ENCODE measurements around the gene LIN52.

LIN52 gene

DNA sequence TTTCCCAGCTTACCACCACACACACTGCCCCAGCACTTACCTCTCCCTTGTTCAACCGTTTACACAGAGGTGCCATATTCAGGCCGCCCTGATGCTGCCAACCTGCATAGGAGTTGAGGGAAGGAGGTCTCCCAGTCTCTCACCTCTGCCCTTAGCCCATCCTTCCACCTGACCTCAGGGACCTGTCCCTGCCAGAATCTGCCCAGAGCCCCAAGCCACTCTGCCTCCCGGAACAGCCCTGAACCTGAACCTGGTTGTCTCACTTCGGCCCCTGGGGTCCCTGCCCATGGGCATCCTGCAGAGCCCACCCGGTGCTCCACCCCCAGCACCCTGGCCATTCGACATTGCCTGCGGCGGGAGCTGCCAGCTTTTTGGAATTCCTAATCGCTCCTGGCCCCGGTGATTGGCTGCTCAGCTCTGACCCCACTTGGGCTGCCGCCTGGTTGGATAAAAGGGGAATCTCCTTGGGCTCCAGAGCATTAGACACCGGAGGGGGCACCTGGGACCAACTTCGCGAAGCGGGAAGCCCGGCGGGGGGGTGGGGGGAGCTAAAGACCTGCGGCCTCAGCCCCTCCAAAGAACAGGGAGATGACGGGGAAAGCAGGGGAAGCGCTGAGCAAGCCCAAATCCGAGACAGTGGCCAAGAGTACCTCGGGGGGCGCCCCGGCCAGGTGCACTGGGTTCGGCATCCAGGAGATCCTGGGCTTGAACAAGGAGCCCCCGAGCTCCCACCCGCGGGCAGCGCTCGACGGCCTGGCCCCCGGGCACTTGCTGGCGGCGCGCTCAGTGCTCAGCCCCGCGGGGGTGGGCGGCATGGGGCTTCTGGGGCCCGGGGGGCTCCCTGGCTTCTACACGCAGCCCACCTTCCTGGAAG, 154.5 kb downstream of the LIN52 start, which contains the start of gene VSX2:
TSS of gene VSX2 (plus strand) at position 476 of the 874 bp plus-strand sequence. CDS start at position 589, 113 bp downstream.
- DNase-seq = no peak

DNA sequence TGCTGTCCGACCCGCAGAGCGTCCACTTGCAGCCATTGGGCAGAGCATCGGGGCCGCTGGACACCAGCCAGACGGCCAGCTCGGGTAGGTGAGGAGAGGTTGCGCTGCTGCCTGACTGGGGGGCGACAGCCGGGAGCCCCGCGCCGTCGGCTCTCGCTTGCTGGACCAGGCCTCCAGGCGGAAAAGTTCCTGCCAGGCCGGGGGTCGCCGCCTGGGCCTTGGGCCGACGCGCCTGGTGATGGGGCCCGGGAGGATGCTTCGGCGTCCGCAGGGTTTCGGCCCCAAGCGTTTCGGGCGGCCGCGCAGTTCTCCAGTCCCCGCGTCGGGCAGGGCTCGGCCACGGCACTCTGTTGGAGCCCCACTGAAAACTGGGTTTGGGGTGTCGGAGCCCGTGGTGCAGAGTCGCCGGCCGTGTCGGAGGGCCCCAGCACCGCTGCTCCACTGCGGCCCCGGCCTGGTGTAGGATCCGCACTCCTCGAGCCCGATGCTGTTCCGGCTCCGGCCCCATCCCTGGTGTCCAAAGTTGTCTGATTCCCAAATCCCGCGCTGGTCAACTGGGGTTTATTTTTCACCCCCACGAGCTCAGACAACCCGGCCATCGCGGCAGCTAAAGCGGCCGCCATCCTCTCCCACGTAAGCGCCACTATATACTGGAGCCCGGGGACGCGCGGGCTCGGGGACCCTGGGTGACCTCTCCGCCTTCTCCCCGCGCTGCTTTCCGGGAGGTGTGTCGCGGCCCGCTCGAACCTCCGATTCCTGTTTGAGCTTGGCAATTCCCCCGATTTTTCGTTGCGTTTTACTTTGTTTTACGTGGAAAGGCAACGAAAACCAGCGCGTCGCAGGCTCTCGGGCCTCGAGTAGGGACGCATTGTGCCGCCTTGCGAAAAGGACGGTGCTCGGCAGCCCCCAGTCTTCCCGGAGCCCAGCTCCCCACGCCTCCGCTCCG, 155.4 kb downstream of the LIN52 start:
- DNase-seq = no peak

DNA sequence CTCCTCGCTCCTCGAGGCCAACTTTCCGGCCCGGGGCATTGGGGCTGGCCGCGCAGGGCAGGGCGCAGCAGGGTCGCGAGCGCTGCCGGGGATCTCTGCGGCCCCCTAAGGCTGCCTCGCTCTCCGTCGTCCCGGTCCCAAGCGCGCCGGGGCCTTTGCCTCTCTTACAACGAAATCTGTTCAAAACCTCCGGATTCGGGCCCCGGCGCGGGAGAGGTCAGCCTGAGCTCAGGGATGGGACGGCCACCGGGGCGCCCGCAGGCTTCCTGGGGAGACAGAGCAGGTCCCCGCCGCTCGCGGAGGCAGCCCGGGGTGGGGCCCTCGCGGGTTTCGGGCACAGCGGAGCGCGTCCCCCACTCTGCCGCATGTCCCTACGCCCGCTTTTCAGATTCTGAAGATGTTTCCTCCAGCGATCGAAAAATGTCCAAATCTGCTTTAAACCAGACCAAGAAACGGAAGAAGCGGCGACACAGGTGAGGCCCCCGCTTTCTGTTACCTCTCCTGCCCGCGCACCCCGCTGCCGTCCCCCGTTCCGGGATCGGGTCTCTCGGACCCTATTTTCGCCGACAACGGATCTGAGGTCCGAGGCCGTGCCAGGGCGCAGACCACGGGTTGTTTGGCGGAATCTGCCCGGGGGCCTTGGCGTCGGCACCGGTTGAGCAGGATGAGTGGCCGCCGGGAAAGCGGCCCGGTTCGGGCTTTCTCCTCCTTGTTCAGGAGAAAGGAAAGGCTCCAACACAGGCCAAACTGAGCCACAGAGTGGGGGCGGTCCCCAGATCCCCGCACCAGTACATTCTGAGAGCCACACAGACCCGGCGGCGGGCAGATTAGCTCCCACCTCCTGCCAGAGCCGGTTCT, 156.3 kb downstream of the LIN52 start:
- DNase-seq = no peak

DNA sequence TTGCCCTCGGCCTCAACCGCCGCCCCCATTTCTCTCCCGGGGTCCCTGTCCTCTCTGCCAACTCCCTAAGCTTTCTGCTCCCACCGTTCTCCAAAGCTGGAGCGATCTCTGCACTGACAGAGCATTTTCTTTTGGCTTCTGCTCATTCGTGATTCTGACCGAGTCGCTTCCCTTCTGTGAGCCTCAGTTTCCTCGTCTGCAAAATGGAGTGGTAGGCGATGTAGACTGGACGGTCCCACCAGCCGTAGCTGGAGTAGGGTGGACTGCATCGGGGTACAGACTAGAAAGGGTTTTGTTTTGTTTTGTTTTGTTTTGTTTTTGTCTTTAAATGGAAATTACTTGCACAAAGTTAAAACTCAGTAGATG, 156.9 kb downstream of the LIN52 start:
- DNase-seq = no peak

DNA sequence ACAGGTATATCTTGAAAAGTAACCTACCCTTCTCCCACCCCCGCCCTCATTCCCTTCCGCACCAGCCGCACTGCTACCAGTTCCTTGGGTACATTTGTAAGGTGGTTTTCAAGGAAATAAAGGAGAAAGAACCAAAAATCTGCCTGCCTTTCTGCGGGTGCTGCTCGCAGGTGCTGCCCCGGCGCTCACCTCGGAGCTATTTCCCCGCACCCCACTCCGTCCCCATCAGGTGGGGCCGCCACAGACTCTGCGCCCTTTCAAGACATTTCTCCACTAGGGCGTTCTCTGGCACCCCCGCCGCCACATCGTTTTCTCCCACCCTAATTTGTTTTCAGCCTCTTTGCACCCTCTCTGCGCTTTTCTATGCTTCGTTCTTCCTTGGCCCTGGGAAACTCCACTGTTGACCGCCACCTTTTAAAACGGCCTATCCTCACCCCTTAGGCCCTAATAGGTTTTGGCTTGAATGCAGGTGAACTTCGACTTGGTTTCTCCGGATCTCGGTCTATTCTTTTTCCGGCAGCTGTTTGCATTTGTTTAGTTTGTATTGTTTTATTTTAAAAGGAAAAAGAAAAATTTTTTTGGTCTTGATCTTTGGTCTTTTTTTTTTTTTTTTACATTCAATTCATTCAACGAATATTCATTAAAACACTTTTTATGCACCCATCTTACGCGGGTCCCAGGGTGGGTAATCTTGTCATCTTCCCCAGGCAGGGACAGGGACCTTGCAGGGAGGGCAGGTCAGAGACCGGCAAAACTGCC, 157.4 kb downstream of the LIN52 start:
- DNase-seq = no peak

DNA sequence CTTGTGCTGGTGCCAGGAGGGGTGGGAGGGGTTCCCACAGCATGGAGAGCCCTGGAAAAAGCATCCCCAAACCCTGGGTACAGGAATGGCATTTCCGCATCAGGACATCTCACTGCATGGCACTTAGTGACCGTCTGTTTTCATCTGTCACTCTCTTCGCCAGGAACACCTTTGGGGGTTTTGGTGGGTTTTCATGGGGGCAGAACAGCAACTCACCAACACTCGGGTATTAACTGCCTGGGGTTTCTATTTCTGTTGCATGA, 158.0 kb downstream of the LIN52 start:
- DNase-seq = no peak

DNA sequence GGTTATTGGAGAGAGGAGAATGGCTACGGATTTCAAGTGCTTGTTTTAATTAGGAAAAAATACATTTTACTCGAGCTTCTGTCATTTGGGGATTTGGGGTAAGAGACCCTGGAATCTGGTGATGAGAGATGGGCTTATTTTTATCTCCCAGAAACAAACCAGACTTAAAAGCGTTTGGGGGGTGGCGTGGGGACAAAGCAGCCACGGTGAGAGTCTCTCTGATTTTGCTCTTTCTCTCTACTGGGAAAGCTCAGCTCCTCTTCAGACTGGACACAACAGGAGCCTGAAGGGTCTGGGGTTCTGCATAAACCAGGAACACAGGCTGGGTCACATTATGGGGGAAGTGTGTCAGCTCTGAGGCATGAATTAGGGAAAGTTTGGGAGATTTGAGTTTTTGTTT, 158.3 kb downstream of the LIN52 start:
- no peak for DNase-seq

DNA sequence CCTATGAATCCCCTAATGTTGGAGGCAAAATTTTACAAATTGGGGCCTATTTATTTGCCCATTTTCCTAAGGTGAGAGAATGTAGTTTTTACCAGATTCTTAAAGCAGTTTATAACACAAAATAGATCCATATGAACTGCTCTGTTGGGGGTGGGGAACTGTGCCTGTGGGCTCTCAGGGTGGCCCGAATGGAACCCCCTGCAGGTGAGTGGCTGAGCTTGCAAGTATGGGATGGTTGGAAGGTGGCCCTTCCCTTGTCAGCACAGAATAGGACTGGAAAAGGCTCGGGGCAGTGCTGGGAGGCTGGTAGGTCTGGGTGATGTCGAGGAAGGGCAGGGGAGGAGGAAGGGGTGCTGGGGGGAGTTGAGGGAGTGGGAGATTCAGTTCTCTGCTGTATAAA, 159.4 kb downstream of the LIN52 start:
- no peak for DNase-seq

DNA sequence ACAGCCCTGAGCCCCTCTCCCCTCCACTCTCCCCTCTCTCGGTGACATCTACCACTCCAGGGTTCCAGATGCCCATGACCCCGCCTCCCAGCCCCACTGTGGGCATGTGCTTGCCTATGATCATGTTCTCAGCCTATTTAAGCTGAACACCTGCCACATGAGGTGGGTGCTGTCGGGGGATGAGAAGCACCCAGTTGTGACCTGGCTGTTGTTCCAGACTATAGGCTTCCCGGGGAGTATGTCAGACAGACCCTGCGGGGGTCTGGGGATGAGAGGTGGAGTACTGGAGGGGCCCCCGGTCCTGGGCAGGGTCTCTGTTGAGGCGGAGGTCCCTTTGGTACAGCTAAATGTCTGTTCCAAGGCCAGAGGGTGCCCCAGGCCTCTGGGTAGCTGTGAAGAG, 160.5 kb downstream of the LIN52 start:
- DNase-seq = no peak

DNA sequence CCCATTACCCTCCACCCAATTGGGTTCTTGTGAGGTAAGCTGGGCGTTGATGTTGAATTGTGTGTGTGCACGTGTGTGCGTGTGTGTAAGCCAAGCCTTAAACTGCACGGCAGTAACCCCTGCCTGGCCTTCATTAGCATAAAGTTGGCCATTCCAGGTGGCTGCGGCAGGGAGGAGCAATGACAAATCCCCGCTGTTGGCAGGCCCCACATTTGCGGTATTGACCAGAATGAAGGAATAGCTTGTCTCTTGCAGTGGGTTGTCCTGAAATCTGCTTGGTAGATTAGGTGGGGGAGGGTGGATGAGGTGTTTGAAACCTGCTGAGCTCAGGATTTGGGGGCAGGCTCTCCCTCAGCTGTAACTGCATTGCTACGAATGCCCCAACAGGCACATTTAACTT, 161.8 kb downstream of the LIN52 start:
- DNase-seq = no peak

DNA sequence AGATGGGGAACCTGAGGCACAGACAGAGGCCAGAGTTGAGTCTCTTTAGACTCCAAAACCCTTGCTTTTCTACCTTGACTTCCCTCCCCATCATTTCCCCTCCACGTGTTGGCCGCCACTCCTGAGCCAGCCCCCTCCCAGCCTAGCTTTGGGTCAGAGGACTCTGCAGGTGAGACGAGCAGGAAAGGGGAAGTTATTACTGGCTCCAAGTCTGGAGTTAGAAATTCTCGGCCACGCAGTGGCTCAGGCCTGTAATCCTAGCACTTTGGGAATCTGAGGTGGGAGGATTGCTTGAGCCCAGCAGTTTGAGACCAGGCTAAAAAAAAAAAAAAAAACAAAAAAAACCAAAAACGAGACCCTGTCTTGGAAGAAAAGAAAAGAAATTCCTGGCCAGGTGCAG, 163.3 kb downstream of the LIN52 start:
- no peak for DNase-seq

DNA sequence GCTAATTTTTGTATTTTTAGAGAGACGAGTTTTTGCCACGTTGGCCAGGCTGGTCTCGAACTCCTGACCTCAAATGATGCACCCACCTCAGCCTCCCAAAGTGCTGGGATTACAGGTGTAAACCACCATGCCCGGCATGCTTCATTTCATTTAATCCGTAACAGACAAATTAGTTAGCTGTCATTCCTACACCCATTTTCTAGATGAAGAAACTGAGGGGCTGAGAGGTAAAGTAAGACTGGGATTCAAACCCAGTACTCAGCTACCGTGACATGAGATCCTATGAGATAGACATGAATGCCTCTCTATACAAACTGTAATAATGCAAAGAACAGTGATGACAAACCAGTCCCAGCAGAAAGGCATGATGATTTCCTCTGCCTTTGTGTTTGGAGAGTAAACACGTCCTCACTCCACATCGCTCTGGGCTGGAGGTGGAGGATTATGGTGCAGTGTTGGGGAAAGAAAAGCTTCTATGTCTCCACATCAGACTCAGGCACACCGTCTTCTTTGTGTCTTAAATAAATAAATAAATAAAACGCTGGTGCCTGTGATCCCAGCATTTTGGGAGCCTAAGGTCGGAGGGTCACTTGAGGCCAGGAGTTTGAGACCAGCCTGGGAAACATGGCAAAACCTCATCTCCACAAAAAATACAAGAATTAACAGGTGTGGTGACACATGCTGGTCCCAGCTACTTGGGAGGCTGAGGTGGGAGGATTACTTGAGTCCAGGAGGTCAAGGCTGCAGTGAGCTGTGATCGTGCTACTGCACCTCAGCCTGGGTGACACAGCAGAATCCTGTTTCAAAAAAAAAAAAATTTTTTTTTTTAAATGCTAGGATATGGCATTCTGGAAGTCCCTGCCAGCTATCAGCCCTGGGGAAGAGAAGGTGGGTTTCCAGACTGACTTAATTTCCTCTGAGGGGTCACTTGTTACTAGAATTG, 164.9 kb downstream of the LIN52 start:
- DNase-seq = no peak

Measured in central memory CD4-positive, alpha-beta T cell (primary cell).